Measurements from ENCODE around the gene BNIPL. TPM values are rescaled to one million over a fixed set of nuclear protein-coding genes. Genes with fewer than 3 reads are reported as not detected.

The BNIPL gene
- total and polyA plus RNA-seq, 2 donors from 2014 or later = 0.54 to 3.1 TPM

DNA sequence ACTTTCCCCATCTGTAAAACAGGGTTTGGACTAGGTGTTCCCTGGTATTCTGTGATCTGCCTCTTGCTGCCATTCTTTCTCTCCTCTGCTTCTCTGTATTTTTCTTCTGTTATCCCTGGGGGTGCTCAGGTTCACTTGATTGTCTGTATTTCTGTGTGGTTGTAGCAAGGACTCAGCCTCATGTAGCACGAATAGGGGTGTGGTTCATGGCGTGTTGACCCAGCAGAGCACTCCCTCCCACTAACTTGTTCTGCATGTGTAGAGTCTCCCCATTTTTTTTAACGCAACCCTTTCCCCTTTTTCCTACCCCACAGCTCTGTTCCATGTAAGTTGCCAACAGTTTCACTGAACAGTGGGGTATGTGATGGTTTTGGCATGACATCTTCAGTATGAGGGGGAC, 1.2 kb upstream of the BNIPL start:
- H3K27ac ChIP-seq (ENCODE audit: low read depth in 2 of 2, low read length in 2 of 2) = no peak overlapping the region
- DNase-seq (no peak), FAIRE-seq (no peak)
- no peaks in the 10 kb centered on the region for H3K4me1 ChIP-seq (ENCODE audit: control insufficient read depth in 2 of 3, insufficient read depth in 2 of 3, low read depth in 1 of 3, low read length in 3 of 3)
- no peaks in the 10 kb centered on the region for H3K9me3 ChIP-seq (ENCODE audit: control insufficient read depth in 2 of 3, insufficient read depth in 1 of 3, low read length in 3 of 3)
- H3K27me3 ChIP-seq (ENCODE audit: control insufficient read depth, insufficient read depth, low read length) = no peaks in the 10 kb centered on the region
- TF ChIP-seq, protein P1, sequence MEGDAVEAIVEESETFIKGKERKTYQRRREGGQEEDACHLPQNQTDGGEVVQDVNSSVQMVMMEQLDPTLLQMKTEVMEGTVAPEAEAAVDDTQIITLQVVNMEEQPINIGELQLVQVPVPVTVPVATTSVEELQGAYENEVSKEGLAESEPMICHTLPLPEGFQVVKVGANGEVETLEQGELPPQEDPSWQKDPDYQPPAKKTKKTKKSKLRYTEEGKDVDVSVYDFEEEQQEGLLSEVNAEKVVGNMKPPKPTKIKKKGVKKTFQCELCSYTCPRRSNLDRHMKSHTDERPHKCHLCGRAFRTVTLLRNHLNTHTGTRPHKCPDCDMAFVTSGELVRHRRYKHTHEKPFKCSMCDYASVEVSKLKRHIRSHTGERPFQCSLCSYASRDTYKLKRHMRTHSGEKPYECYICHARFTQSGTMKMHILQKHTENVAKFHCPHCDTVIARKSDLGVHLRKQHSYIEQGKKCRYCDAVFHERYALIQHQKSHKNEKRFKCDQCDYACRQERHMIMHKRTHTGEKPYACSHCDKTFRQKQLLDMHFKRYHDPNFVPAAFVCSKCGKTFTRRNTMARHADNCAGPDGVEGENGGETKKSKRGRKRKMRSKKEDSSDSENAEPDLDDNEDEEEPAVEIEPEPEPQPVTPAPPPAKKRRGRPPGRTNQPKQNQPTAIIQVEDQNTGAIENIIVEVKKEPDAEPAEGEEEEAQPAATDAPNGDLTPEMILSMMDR (IDR thresholded peaks at IDR 0.05; ENCODE audit: borderline replicate concordance, extremely low read depth, insufficient read depth) = no peak
- no peak overlapping the region for H3K9ac ChIP-seq (ENCODE audit: low read length in 3 of 3)
- intact Hi-C loops (cut with DNase I) = no loop called here
- no peak overlapping the region for H3K4me3 ChIP-seq (ENCODE audit: low read length in 3 of 3)
- peaks cover 4 to 23% (median 17%) of the 10 kb centered on the region in 3 donors for H3K36me3 ChIP-seq (ENCODE audit: control insufficient read depth in 2 of 3, insufficient read depth in 3 of 3, low read length in 3 of 3)

DNA sequence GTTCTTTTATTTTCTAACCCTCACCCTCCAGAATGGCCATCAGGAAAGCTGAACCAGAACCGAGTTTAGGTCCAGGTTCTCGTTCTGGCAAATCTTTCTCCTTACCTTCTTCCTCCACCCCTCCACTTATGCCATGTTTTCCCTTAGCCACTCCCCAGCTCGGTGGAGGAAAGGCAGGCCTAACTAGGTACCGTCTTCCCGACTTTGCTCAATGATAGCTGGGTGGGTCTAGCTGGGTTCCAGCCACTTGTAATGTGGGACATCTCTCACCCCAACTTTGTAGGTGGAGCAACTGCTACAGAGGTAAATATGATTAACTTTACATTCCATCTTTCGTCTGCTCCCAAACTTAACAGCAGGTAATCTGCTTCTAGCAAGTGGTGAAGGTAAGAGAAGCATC, 646 bp downstream of the BNIPL start:
- Histone ChIP-seq H3K36me3 (ENCODE audit: control insufficient read depth in 2 of 3, insufficient read depth in 3 of 3, low read length in 3 of 3) (peaks cover 0 to 14% (median 14%) of the 10 kb centered on the region in 3 donors), H3K27ac (ENCODE audit: low read depth in 2 of 2, low read length in 2 of 2) (no peak overlapping the region), H3K4me3 (ENCODE audit: low read length in 3 of 3) (no peak overlapping the region), H3K9ac (ENCODE audit: low read length in 3 of 3) (no peak overlapping the region), H3K9me3 (ENCODE audit: control insufficient read depth in 2 of 3, insufficient read depth in 1 of 3, low read length in 3 of 3) (no peaks in the 10 kb centered on the region), H3K27me3 (ENCODE audit: control insufficient read depth, insufficient read depth, low read length) (no peaks in the 10 kb centered on the region), H3K4me1 (ENCODE audit: control insufficient read depth in 2 of 3, insufficient read depth in 2 of 3, low read depth in 1 of 3, low read length in 3 of 3) (no peaks in the 10 kb centered on the region)
- DNase-seq (no peak), FAIRE-seq (no peak)
- TF ChIP-seq, protein P1 (IDR thresholded peaks at IDR 0.05; ENCODE audit: borderline replicate concordance, extremely low read depth, insufficient read depth) = no peak
- intact Hi-C loops (cut with DNase I) = no loop called here

DNA sequence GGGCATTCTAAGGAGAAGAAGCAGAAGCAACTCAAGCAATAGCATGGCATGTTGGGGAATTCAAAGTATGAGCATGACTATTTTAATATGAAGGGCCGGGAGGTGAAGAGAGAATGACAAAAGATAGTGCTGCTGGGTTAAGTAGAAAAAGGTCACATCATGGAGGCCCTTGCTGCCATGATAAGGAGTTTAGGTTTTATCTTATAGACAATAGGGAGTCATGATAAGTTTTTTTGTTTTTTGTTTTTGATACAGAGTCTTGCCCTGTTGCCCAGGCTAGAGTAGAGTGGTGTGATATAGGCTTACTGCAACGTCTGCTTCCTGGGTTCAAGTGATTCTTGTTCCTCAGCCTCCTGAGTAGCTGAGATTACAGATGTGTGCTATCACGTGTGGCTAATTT, 3.1 kb downstream of the BNIPL start:
- intact Hi-C loops (cut with DNase I) = no loop called here
- H3K9ac ChIP-seq (ENCODE audit: low read length in 3 of 3) = no peak overlapping the region

More for the DNA sequence above, 3.1 kb downstream of the BNIPL start:
- Histone ChIP-seq H3K27ac (ENCODE audit: low read depth in 2 of 2, low read length in 2 of 2) (no peak overlapping the region), H3K9me3 (ENCODE audit: control insufficient read depth in 2 of 3, insufficient read depth in 1 of 3, low read length in 3 of 3) (no peaks in the 10 kb centered on the region), H3K4me1 (ENCODE audit: control insufficient read depth in 2 of 3, insufficient read depth in 2 of 3, low read depth in 1 of 3, low read length in 3 of 3) (no peaks in the 10 kb centered on the region), H3K4me3 (ENCODE audit: low read length in 3 of 3) (no peak overlapping the region), H3K27me3 (ENCODE audit: control insufficient read depth, insufficient read depth, low read length) (no peaks in the 10 kb centered on the region), H3K36me3 (ENCODE audit: control insufficient read depth in 2 of 3, insufficient read depth in 3 of 3, low read length in 3 of 3) (peaks cover 0 to 8% (median 5%) of the 10 kb centered on the region in 3 donors)
- no peak for FAIRE-seq
- DNase-seq = no peak
- TF ChIP-seq, protein P1 (IDR thresholded peaks at IDR 0.05; ENCODE audit: borderline replicate concordance, extremely low read depth, insufficient read depth) = no peak
